Measurements from ENCODE around the gene LANCL2.
A peak's percentile ranks its signal among the peaks of the same experiment; 100 is the strongest.

Gene LANCL2

DNA sequence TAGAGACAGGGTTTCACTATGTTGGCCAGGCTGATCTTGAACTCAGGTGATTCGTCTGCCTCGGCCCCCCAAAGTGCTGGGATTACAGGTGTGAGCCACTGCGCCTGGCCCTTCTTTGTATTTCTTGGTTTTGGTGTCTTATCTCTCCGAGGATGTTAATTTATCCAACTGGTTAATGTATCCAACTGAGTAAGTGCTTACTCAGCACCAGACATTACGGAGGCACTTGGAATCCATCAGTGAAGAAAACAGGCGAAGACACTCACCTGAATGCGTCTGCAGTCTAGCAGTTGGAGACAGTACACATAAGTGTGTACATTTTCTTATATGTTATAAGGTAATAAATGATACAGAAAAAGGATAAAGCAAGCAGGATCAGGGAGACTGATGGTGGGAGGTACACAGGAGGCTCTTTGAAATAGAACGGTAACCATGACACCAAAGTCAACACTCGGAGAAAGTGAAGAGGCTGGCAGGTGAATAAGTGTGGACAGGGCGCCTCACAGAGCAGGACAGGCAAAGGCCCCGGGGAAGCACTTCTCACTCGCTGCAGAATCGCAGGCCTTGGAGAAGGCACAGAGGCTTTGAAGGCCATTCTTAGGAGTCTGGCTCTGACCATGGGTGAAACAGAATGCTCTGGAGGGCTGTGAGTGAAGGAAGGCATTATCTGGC, 73.1 kb downstream of the LANCL2 start:
- no peak for DNase-seq (ENCODE audit: low read depth)

GRCh38 chr7:55438757-55439525, 73.8 kb downstream of the LANCL2 start:
- no peak for DNase-seq (ENCODE audit: low read depth)

DNA sequence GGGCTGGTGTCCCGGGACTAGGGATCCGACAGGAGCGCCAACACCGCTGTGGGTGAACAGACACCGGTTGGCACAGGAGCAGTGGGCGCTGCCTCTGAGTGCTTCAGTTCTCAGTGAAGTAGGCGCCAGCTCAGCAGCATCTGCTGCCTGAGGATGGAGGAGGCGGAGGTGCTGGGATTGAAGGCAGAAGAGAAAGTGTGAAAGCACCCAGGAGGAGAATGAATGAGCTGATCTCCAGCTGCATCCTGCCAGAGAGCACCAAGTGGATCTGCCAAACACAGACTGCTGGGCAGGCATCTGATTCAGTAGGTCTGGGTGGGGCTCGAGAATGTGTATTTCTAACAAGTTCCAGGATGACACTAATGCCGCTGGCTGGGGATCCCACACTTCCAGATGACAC, 74.5 kb downstream of the LANCL2 start:
- DNase-seq (ENCODE audit: low read depth) = no peak

DNA sequence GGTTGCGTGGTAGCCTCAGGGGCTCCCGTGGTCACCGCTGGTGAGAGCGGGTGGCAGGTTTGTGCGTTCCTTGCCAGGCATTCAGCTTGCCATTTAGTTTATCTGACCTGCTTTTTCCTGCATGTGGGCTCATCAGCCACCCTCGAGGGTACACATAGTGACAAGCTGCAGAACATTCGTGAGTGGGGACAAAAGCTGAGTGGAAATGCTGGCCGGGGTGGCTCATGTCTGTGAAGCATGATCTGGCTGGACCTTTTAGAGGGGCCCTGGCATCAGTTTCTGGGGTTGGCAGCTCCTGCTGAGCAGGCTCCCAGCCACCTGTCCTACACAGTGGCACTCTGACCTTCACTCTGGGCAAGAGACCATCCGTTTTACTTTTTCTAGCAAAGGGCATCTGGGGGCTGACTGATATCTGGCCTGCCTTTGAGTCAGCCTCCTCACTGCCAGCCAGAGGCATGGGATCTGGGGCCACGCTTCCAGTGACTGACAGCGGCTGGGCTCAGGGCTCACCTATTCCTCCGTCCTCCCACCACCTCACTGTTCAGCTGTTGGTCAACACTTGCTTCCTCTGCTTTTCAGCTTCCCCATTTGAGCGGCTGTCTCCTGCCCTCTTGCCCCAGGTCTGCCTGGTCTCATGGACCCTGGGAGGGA, 75.0 kb downstream of the LANCL2 start:
- no peak for DNase-seq (ENCODE audit: low read depth)

DNA sequence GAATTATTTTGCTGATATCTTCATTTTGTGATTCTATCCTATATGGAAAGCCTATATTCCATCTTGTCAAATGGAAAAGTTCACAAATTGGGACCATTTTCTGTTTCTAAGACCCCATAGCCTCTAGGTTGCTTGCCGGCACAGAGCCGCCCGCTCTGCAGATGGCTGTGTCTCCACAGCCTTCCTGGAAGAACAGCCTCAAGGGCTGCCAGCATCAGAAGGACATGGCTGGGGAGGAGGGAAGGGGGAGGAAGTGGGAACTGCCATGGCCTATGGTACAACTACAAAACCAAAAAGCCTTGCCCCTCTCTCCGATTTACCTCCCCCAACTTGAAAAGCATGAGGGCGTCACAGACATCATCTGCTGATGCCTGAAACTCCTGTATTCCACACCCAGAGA, 75.9 kb downstream of the LANCL2 start:
- no peak for DNase-seq (ENCODE audit: low read depth)

DNA sequence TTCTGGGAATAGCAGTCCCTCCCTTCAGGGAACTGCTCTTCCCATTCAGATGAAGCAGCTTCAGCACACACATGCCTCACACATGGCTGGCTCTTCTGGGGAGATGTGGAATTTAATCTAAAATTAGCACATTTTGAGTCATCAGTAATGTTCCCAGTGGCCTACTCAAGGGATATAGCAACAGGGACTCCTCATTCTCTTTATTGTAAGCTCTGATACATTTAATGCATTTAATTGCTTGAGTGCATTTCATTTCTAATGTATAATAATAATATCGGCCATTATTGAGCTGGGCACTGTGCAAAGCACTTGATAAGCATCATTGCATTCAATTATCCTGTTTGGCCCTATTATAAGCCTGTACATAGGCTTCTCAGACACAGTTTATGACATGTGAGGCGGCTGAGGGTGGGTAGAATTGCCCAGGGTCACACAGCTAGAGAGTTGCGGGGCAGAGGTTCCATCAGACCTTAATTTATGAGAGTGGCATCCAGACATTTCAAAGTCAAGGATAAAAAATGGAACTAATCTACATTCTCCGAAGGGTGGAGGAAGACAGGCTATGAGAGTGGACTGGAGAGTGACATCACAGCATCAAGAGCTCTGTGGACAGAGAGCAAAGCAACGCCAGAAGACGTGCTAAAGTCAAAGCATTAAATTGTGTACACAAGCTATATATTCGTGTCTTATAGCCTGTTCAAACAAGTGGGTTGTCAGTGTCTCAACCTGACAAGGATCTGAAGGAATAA, 76.8 kb downstream of the LANCL2 start:
- peak; percentile 41 for DNase-seq (ENCODE audit: low read depth)

DNA sequence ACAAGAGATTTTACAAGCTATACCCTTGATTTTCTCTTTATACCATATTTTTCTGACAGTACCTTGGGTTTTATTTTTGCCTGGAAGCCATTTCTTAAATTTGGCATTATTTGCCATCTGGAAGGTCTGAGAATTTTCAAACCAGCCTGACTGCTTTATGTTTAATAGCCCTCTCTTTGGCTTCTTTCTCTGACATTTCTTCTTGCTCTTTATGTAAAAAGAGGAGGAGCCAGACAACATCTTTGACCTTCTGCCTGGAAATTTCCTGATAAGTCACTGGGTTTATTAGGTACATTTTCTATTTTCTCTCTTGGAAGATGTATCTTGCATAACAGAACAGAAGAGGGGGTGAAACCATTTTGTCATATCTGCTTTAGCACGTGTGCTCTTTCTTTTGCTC, 79.6 kb downstream of the LANCL2 start:
- no peak for DNase-seq (ENCODE audit: low read depth)

- no peak for DNase-seq (ENCODE audit: low read depth)
These were observed 83.4 kb downstream of the LANCL2 start for GRCh38 chr7:55448526-55448925.

DNA sequence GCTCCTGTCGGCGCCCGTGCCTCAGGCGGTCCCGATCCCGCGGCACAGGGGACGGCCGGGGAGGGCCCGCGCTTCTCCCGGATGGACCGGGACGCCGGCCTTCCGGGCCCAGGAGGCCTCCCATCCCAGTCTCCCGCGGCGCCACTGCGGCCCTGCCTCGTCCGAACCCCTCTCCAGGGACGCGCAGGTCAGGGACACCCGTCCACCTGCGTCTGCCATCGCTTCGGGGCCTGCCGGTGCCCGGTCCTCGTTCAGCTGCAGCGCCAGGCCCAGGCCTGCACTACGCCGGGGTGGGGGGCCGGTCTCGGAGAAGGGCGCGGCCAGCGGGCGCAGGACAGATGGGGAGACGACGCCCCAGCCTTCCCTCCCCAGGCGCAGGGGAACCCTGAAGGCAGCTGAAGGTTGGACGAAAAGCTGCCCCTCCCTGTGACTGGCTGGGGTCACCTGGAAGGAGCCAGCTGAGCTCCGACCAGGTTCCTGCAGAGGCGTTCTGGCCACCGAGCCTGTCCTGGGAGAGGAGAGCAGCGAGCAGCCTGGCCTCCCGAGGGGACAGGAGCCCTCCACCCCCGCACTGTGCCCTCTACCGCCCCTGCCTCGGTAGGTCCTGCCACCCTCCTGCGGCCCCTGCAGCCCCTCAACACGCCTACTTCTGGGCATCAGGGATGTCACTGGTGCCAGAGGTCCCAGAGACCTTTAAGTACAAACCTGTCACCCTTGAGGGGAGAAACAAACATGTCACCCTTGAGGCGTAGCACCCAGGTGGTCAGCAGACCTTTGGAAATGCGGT, 84.3 kb downstream of the LANCL2 start:
- DNase-seq (ENCODE audit: low read depth) = no peak

GRCh38 chr7:55449992-55450535, 84.9 kb downstream of the LANCL2 start:
- no peak for DNase-seq (ENCODE audit: low read depth)

DNA sequence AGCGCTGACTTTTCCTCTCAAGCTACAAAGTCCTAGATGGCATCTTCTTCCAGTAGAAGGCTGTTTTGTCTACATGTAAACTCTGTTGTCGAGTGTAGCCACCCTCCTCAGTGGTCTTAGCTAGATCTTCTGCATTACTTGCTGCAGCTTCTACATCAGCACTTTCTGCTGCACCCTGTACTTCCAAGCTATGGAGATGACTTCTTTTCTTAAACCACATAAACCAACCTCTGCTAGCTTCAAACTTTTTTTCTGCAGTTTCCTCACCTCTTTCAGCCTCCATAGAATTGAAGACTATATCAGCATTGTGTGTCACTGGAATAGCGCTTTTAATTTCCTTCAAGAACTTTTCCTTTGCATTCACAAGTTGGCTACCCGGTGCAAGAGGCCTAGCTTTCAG, 87.8 kb downstream of the LANCL2 start:
- DNase-seq (ENCODE audit: low read depth) = no peak

DNA sequence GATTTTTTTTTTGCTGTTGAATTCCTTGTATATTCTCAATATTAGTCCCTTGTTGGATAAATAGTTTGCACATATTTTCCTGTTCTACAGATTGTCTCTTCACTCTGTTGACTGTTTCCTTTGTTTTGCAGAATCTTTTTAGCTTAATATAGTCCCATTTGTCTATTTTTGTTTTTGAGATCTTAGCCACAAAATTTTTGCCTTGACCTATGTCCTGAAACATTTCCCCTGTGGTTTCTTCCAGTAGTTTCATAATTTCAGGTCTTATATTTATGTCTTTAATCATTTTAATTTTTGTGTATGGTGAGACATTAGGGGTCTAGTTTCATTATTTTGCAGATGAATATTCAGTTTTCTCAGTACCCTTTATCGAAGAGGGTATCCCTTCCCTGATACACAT, 92.7 kb downstream of the LANCL2 start:
- no peak for DNase-seq (ENCODE audit: low read depth)

DNA sequence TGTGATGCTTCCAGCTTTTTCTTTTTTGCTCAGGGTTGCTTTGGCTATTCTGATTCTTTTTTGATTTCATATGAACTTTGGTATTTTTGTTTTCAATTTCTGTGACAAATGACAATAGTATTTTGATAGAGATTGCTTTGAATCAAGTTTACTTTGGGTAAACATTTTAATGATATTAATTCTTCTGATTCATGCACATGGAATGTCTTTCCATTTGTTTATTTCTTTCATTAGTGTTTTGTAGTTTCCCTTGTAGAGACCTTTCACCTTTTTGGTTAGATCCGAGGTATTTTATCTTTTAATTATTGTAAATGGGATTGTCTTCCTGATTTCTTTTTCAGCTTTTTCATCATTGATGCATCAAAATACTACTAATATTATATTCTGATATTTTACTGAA, 93.2 kb downstream of the LANCL2 start:
- no peak for DNase-seq (ENCODE audit: low read depth)

DNA sequence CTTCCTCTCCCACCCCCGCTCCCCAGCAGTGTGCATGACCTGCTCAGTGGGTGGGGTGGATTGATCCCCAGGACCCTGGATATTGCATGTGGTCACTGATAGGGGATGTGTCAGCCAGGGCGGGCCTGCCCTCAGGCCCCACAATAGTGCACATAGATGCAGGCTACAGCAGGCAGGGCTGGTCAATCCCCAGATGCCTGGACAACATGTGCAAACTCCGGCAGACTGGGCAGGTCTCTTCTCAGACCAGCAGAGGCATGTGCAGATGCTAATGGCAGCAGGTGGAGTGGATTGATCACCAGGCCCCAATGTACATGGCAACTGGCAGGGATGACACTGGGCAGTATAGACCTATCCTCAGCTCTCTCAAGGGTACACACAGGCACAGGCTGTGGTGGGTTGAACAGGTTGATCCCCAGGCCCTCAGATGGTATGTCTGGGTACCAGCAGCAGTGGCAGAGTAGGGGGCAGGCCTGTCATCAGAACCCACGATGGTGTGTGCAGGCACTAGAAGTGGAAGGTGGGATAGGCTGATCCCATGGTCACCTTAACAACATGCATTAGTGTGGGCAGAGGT, 98.6 kb downstream of the LANCL2 start:
- no peak for DNase-seq (ENCODE audit: low read depth)

DNA sequence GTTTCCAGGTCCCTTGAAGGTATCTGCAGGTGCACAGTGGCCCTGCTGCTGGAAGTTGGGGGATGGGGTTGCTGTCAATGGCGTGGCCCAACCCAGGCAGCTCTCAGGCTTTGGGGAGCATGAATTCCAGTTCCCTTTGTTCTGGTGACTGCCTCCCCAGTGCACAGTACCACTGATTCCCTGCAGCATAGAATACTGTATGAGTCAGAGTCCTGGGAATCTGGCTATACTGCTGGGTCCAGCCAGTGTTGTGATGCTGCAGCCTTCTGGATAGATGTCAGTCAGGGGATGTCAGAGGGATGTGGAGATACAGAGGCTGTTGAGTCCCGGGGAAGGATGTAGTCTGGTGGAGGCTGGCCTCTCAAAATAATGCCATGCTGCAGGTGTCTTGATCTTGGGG, 99.3 kb downstream of the LANCL2 start:
- DNase-seq (ENCODE audit: low read depth) = no peak

DNA sequence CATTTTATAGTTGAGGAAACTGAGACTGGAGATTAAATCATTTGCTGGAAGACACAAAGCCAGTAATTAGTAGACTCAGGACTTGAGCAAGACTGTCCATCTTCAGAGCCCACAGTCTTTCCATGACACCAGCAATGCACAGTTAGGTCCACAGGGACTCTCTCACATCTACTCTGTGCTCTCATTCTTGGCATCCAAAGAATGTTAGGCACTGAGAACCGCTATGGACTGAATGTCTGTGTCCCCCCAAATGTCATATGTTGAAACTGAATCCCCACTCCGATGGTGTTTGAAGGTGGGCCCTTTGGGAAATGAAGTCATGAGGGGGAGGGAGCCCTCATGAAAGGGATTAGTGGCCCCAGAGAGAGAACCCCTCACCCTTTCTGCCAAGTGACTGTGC, 100.6 kb downstream of the LANCL2 start:
- no peak for DNase-seq (ENCODE audit: low read depth)

GRCh38 chr7:55467047-55467593, 102.0 kb downstream of the LANCL2 start:
- no peak for DNase-seq (ENCODE audit: low read depth)

GRCh38 chr7:55468495-55468894, 103.4 kb downstream of the LANCL2 start:
- DNase-seq (ENCODE audit: low read depth) = no peak

DNA sequence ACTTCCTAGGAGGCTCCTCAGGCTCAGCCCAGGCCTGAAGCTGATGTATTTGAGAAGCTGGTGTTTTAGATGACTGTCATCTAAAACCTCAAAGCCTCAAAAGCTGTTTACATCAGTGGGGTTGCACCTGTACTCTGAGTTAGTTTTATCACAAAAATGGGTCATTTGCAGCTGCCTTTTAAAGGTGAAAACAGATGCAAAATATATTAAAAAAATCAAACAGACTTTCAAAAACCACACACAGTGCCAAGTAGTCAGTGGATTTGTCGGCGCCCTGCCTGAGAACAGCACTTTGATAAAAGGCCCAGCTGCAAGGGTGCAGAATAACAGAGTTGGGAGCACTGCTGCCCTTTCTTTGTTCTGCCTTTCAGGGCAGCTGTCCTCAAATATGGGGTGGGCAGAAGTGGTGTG, 104.1 kb downstream of the LANCL2 start:
- no peak for DNase-seq (ENCODE audit: low read depth)

DNA sequence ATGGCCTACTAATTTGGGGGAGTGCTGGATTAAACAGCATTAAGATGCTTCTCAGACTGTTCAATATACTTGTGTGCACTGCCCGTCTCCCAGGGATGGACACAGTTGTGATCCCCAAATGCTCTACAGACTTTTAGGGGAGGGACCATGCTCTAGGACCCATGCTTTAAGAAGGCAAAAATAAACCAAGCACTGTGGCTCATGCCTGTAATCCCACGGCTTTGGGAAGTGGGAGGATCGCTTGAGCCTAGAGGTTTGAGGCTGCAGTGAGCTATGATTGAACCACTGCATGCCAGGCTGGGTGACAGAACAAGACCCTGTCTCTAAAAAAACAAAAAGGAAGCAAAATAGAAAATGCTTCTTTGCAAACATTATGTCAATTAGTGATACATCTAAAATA, 104.6 kb downstream of the LANCL2 start:
- DNase-seq (ENCODE audit: low read depth) = no peak

DNA sequence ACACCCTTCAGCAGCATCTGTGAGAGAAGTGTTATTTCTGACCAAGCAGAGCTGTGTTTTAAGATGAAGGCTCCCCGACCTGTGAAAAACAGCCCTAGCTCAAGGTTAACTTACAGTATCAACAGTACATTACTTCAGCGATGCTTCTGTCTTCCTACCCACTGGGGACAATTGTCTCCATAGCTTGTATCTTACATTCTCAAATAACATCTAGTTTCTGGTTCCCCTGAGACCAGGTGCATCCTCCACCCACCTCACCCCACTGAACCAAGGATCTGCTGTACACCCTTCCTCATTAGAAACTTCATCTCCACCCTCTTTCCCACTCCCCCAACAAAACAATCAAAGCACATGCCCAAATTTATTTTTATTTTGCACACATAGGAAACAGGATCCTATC, 105.1 kb downstream of the LANCL2 start:
- no peak for DNase-seq (ENCODE audit: low read depth)
